ENCODE results near the gene PTBP3. TPM values are rescaled to one million over a fixed set of nuclear protein-coding genes. Genes with fewer than 3 reads are reported as not detected.

Gene PTBP3
- polyA plus RNA-seq, 3 donors, result 33.6 to 68.3 (median 51.4) TPM

- Histone ChIP-seq H3K79me2 (ENCODE audit: insufficient read depth, low read length) (peaks cover 14% of the 10 kb centered on the region), H3K36me3 (replicated peaks in 1 of 2; ENCODE audit: control insufficient read depth in 1 of 2, insufficient read depth in 2 of 2, low read length in 2 of 2) (peaks cover 26 to 80% of the 10 kb centered on the region in 2 donors), H4K20me1 (ENCODE audit: insufficient read depth, low read length) (peaks cover 51% of the 10 kb centered on the region), H3K9me3 (replicated peaks in 1 of 2; ENCODE audit: control insufficient read depth in 1 of 2, insufficient read depth in 1 of 2, low read length in 2 of 2) (no peaks in the 10 kb centered on the region), H3K4me1 (ENCODE audit: control insufficient read depth in 1 of 2, insufficient read depth in 2 of 2, low read length in 2 of 2) (no peaks in the 10 kb centered on the region), H3K9ac (ENCODE audit: insufficient read depth, low read length, poor library complexity, severe bottlenecking) (no peak overlapping the region), H3K4me3 (replicated peaks in 1 of 3; ENCODE audit: low read depth in 2 of 3, low read length in 3 of 3) (no peak overlapping the region), H2AFZ (ENCODE audit: insufficient read depth, low read depth, low read length, poor library complexity, severe bottlenecking) (no peak overlapping the region), H3K27ac (ENCODE audit: low read depth in 1 of 2, low read length in 2 of 2) (peak overlapping the region in 1 of 2 donors; percentile 18), H3K4me2 (replicated peaks; ENCODE audit: extremely low read depth, low read length, poor library complexity, severe bottlenecking) (no peak overlapping the region), H3K27me3 (ENCODE audit: control insufficient read depth in 2 of 2, insufficient read depth in 2 of 2, low read length in 2 of 2) (no peaks in the 10 kb centered on the region)
- DNase-seq, result no peak
- Mint-ChIP-seq H3K27ac (peak overlapping the region in 4 of 7 donors; percentile 33 to 89 (median 58)), H3K27me3 (ENCODE audit: low read depth in 3 of 3) (no peaks in the 10 kb centered on the region), H3K4me1 (peaks cover 8% of the 10 kb centered on the region), H3K36me3 (peaks cover 46 to 53% of the 10 kb centered on the region in 2 donors), H3K4me3 (no peak overlapping the region), H3K9me3 (no peaks in the 10 kb centered on the region)
- intact Hi-C loops (cut with micrococcal nuclease), result no loop called here
- TF ChIP-seq CTCF (IDR thresholded peaks at IDR 0.05), result no peak
- WGBS (ENCODE audit: insufficient coverage), result no CpG with 5 or more reads among the region's 1 CpG
These were observed 99.7 kb downstream of the PTBP3 start for GRCh38 chr9:112233769-112234168.

GRCh38 chr9:112232233-112232632 lies 101.2 kb downstream of the PTBP3 start:
- Histone ChIP-seq H3K27me3 (ENCODE audit: control insufficient read depth in 2 of 2, insufficient read depth in 2 of 2, low read length in 2 of 2) (no peaks in the 10 kb centered on the region), H3K4me2 (replicated peaks; ENCODE audit: extremely low read depth, low read length, poor library complexity, severe bottlenecking) (no peak overlapping the region), H2AFZ (ENCODE audit: insufficient read depth, low read depth, low read length, poor library complexity, severe bottlenecking) (no peak overlapping the region), H3K79me2 (ENCODE audit: insufficient read depth, low read length) (peaks cover 2% of the 10 kb centered on the region), H3K9ac (ENCODE audit: insufficient read depth, low read length, poor library complexity, severe bottlenecking) (no peak overlapping the region), H4K20me1 (ENCODE audit: insufficient read depth, low read length) (peaks cover 37% of the 10 kb centered on the region), H3K27ac (ENCODE audit: low read depth in 1 of 2, low read length in 2 of 2) (no peak overlapping the region), H3K4me3 (replicated peaks in 1 of 3; ENCODE audit: low read depth in 2 of 3, low read length in 3 of 3) (no peak overlapping the region), H3K36me3 (replicated peaks in 1 of 2; ENCODE audit: control insufficient read depth in 1 of 2, insufficient read depth in 2 of 2, low read length in 2 of 2) (peaks cover 42 to 85% of the 10 kb centered on the region in 2 donors), H3K4me1 (ENCODE audit: control insufficient read depth in 1 of 2, insufficient read depth in 2 of 2, low read length in 2 of 2) (no peaks in the 10 kb centered on the region), H3K9me3 (replicated peaks in 1 of 2; ENCODE audit: control insufficient read depth in 1 of 2, insufficient read depth in 1 of 2, low read length in 2 of 2) (no peaks in the 10 kb centered on the region)
- TF ChIP-seq CTCF (IDR thresholded peaks at IDR 0.05), result no peak
- no peaks in the 10 kb centered on the region for H3K9me3 Mint-ChIP-seq
- H3K36me3 Mint-ChIP-seq, result peaks cover 44 to 52% of the 10 kb centered on the region in 2 donors
- intact Hi-C loops (cut with micrococcal nuclease), result no loop called here
- WGBS (ENCODE audit: insufficient coverage), result 100% methylated on average over 1 of the region's 1 CpG
- H3K4me3 Mint-ChIP-seq, result no peak overlapping the region
- peak overlapping the region in 1 of 7 donors; percentile 11 for H3K27ac Mint-ChIP-seq
- no peaks in the 10 kb centered on the region for H3K27me3 Mint-ChIP-seq (ENCODE audit: low read depth in 3 of 3)
- H3K4me1 Mint-ChIP-seq, result peaks cover 8% of the 10 kb centered on the region
- DNase-seq, result no peak

Data from CD14-positive monocyte (primary cell).